CD4-positive, alpha-beta T cell (primary cell): ENCODE measurements around the gene KIF1C. TPM values are rescaled to one million over a fixed set of nuclear protein-coding genes. Genes with fewer than 3 reads are reported as not detected.
A peak's percentile ranks its signal among the peaks of the same experiment; 100 is the strongest.
"Not testable (repeated sequence)": the region's sequence is repeated elsewhere in the genome, so short reads cannot be mapped to it uniquely, and the experiment has no call there.

Source experiments
- ATAC-seq: fragments of 200-7000 bp; cut with Tn5 transposase; one replicate; pipeline ENCODE4 v1.10.0; 2022; ENCODE audit warnings: mild to moderate bottlenecking; ENCODE audit not compliant: poor library complexity
- CTCF ChIA-PET: fragments of 350-600 bp; sonication (Branson Sonifier 250); formaldehyde crosslinking; loops from one replicate; lab custom pipeline; 2021; ENCODE audit warnings: antibody characterized with exemption, inconsistent platforms; lab: Charles Lee
- POLR2A ChIA-PET: fragments of 350-600 bp; sonication (Branson Sonifier 250); formaldehyde crosslinking; loops from one replicate; lab custom pipeline; 2021; ENCODE audit warnings: antibody characterized with exemption, inconsistent platforms; lab: Charles Lee
- DNase-seq, 14 experiments: peaks; one replicate each; pipeline ENCODE4 v3.0.0-alpha.2; 2013 to 2020; ENCODE audit warnings: mixed read lengths in 2 of 14
- H3K27ac ChIP-seq, 2 donors: one replicate each; pipeline versions ENCODE4 v1.5.1 to v1.7.0; 2013; ENCODE audit warnings: low read length in 2 of 2, low read depth in 1 of 2, mild to moderate bottlenecking in 1 of 2
- H3K27me3 ChIP-seq, 2 experiments: 1 replicate in 1 of 2; 2 replicates in 1 of 2; pipeline versions ENCODE4 v1.6.1 to v1.7.0; 2013; ENCODE audit warnings: low read length in 2 of 2, control low read depth in 1 of 2, mild to moderate bottlenecking in 1 of 2, moderate library complexity in 1 of 2; ENCODE audit not compliant: insufficient read depth in 2 of 2, control insufficient read depth in 1 of 2
- H3K36me3 ChIP-seq: one replicate; pipeline ENCODE4 v1.6.1; 2013; ENCODE audit warnings: low read length, control low read depth; ENCODE audit not compliant: insufficient read depth
- H3K4me1 ChIP-seq: one replicate; pipeline ENCODE4 v1.6.1; 2013; ENCODE audit warnings: low read length, control low read depth; ENCODE audit not compliant: insufficient read depth
- H3K4me3 ChIP-seq: one replicate; pipeline ENCODE4 v1.5.1; 2013; ENCODE audit warnings: mild to moderate bottlenecking, low read length, moderate library complexity
- H3K9me3 ChIP-seq, 2 experiments: 1 replicate in 1 of 2; 2 replicates in 1 of 2; pipeline versions ENCODE4 v1.6.1 to v1.7.0; 2013; ENCODE audit warnings: low read length in 2 of 2, mild to moderate bottlenecking in 2 of 2, control low read depth in 1 of 2, moderate library complexity in 1 of 2; ENCODE audit not compliant: control insufficient read depth in 1 of 2, insufficient read depth in 1 of 2
- H3K27ac Mint-ChIP-seq: one replicate; pipeline ENCODE4 v1.8.0; 2020; ENCODE audit warnings: mixed read lengths
- H3K27me3 Mint-ChIP-seq: one replicate; pipeline ENCODE4 v1.8.0; 2021; ENCODE audit warnings: mixed read lengths
- H3K36me3 Mint-ChIP-seq: one replicate; pipeline ENCODE4 v1.8.0; 2021; ENCODE audit warnings: low read depth, mixed read lengths
- H3K4me1 Mint-ChIP-seq: one replicate; pipeline ENCODE4 v1.8.0; 2021; ENCODE audit warnings: low read depth, mixed read lengths
- H3K4me3 Mint-ChIP-seq: one replicate; pipeline ENCODE4 v1.8.0; 2020; ENCODE audit warnings: mild to moderate bottlenecking, mixed read lengths
- H3K9me3 Mint-ChIP-seq: one replicate; pipeline ENCODE4 v1.8.0; 2020; ENCODE audit warnings: mixed read lengths
- intact Hi-C, 2 experiments: fragments of 100-400 bp; cut with DNase I in 1 of 2; cut with micrococcal nuclease in 1 of 2; formaldehyde crosslinking; loops; one replicate each; pipeline versions ENCODE4 v1.15.1 to v1.9.0; 2023 to 2025; cut with DNase I, micrococcal nuclease
- total RNA-seq, 174 experiments: library from RNA in 2 of 174; stranded (reverse) in 2 of 174; gene quantifications; one replicate each; pipeline ENCODE4 v1.2.3 and lab custom pipeline; 2021 to 2026
- TF ChIP-seq, protein P1 (sequence below): fragments of 200-600 bp; IDR thresholded peaks from one replicate; pipeline ENCODE4 v1.8.0; 2022; ENCODE audit warnings: antibody characterized with exemption, mild to moderate bottlenecking

The KIF1C gene
- total RNA-seq, 2 experiments from 2014 or later, result 10.2 to 12.2 TPM

DNA sequence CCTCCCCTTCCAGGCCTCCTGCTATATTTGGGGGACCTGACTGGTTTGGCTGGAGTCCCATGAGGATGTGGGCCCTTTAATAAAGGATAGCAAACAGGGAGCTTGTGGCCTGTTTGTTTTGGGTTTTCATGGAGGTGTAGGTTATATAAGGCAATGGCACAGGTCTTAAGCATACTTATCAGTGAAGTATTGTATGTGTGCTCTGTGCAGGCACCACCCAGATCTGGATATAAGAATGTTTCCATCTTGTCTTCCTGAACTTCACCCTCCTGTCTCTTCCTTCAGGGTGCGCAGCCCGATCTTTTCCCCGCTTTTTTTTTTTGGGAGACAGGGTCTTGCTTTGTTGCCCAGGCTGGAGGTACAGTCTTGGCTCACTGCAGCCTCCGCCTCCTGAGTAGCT is 26.9 kb downstream of the KIF1C start:
- no peak overlapping the region for H3K27ac Mint-ChIP-seq
- intact Hi-C loops, result no loop called here
- Histone ChIP-seq H3K27me3 (no peaks in the 10 kb centered on the region), H3K4me1 (no peaks in the 10 kb centered on the region), H3K27ac (no peak overlapping the region), H3K36me3 (peaks cover 20% of the 10 kb centered on the region), H3K9me3 (no peaks in the 10 kb centered on the region), H3K4me3 (no peak overlapping the region)
- no peaks in the 10 kb centered on the region for H3K4me1 Mint-ChIP-seq
- CTCF ChIA-PET, result no interaction called here
- no peaks in the 10 kb centered on the region for H3K27me3 Mint-ChIP-seq
- no peak overlapping the region for H3K4me3 Mint-ChIP-seq
- TF ChIP-seq, protein P1, sequence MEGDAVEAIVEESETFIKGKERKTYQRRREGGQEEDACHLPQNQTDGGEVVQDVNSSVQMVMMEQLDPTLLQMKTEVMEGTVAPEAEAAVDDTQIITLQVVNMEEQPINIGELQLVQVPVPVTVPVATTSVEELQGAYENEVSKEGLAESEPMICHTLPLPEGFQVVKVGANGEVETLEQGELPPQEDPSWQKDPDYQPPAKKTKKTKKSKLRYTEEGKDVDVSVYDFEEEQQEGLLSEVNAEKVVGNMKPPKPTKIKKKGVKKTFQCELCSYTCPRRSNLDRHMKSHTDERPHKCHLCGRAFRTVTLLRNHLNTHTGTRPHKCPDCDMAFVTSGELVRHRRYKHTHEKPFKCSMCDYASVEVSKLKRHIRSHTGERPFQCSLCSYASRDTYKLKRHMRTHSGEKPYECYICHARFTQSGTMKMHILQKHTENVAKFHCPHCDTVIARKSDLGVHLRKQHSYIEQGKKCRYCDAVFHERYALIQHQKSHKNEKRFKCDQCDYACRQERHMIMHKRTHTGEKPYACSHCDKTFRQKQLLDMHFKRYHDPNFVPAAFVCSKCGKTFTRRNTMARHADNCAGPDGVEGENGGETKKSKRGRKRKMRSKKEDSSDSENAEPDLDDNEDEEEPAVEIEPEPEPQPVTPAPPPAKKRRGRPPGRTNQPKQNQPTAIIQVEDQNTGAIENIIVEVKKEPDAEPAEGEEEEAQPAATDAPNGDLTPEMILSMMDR, result no peak
- ATAC-seq, result no peak
- H3K9me3 Mint-ChIP-seq, result no peaks in the 10 kb centered on the region
- H3K36me3 Mint-ChIP-seq, result peaks cover 42% of the 10 kb centered on the region
- POLR2A ChIA-PET, result no interaction called here
- DNase-seq, result no peak

DNA sequence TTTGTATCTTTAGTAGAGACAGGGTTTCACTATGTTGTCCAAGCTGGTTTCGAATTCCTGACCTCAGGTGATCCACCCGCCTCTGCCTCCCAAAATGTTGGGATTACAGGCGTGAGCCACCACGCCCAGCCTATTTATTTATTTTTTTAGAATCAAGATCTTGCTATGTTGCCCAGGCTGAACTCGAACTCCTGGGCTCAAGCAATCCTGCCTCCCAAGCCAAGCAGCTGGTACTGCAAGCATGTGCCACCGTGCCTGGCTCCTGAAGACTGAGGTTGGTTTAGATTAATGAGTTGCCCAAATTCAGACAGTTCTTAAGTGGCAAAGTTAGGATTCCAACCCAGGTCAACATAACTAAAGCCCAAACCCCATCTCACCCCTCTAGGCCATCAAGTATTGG is 29.5 kb downstream of the KIF1C start:
- no peak overlapping the region for H3K4me3 ChIP-seq
- intact Hi-C loops, result no loop called here
- peaks cover 23% of the 10 kb centered on the region for H3K4me1 Mint-ChIP-seq
- peaks cover 19% of the 10 kb centered on the region for H3K4me1 ChIP-seq
- ChIA-PET CTCF (interaction anchor here (3.6 kb wide), 1 partner anchor 34 kb away, joined by 15 read pairs; no protein-coding TSS in a partner anchor), POLR2A (no interaction called here)
- no peaks in the 10 kb centered on the region for H3K9me3 ChIP-seq
- H3K4me3 Mint-ChIP-seq, result no peak overlapping the region
- H3K36me3 ChIP-seq, result peaks cover 6% of the 10 kb centered on the region
- TF ChIP-seq, protein P1, result no peak
- H3K36me3 Mint-ChIP-seq, result peaks cover 19% of the 10 kb centered on the region
- ATAC-seq (no peak), DNase-seq (no peak)
- H3K27me3 Mint-ChIP-seq, result no peaks in the 10 kb centered on the region
- no peaks in the 10 kb centered on the region for H3K9me3 Mint-ChIP-seq
- no peak overlapping the region for H3K27ac Mint-ChIP-seq
- no peaks in the 10 kb centered on the region for H3K27me3 ChIP-seq
- no peak overlapping the region for H3K27ac ChIP-seq

DNA sequence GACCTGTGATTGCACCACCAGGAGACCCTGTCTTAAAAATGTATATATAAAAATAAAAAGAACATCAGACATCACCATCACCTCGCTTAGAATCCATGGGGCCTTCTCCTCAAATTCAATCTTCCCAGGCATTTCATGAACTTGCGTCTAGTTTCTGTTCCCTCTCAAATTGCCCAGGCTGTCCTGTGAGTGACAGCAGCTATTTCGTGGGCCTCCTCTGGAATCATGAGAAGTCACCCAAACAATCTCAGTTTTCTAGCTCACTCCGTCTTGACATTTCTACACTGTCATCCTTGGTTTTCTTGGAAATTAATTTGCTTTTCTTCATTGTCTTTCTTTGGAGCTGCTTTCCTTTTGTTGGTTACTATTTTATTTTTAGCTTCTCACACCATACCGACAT is 30.2 kb downstream of the KIF1C start:
- DNase-seq, result no peak
- POLR2A ChIA-PET, result no interaction called here
- H3K27ac ChIP-seq, result no peak overlapping the region
- TF ChIP-seq, protein P1, result no peak
- Mint-ChIP-seq H3K27me3 (no peaks in the 10 kb centered on the region), H3K4me3 (no peak overlapping the region), H3K9me3 (no peaks in the 10 kb centered on the region), H3K4me1 (peaks cover 24% of the 10 kb centered on the region), H3K36me3 (peaks cover 14% of the 10 kb centered on the region), H3K27ac (peak overlapping the region; percentile 11)
- H3K4me1 ChIP-seq, result peaks cover 23% of the 10 kb centered on the region
- H3K27me3 ChIP-seq, result no peaks in the 10 kb centered on the region
- CTCF ChIA-PET, result interaction anchor here (3.6 kb wide), 1 partner anchor 34 kb away, joined by 15 read pairs; no protein-coding TSS in a partner anchor
- intact Hi-C loops, result no loop called here
- H3K4me3 ChIP-seq, result no peak overlapping the region
- peaks cover 6% of the 10 kb centered on the region for H3K36me3 ChIP-seq
- no peaks in the 10 kb centered on the region for H3K9me3 ChIP-seq
- no peak for ATAC-seq

DNA sequence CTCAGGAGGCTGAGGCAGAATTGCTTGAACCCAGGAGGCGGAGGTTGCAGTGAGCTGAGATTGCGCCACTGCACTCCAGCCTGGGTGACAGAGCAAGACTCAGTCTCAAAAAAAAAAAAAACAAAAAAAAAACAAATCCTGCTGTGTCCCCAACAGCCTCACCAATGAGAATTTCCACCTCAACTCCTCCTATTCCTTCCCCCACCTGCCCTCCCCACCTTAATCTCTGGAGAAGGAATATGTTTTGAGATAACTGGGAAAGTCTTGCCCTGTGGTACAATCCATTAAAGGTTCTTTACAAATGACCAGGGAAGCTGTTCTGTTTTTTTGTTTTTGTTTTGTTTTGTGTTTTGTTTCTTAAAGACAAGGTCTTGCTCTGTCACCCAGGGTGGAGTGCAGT is 32.4 kb downstream of the KIF1C start:
- not testable (repeated sequence) for DNase-seq, H3K9me3 ChIP-seq, H3K27me3 ChIP-seq, H3K9me3 Mint-ChIP-seq, H3K4me3 ChIP-seq, H3K36me3 Mint-ChIP-seq, H3K27me3 Mint-ChIP-seq, ATAC-seq, H3K36me3 ChIP-seq
- Mint-ChIP-seq H3K4me3 (peak overlapping the region; percentile 88), H3K4me1 (peaks cover 28% of the 10 kb centered on the region), H3K27ac (peak overlapping the region; percentile 94)
- H3K4me1 ChIP-seq, result peaks cover 35% of the 10 kb centered on the region
- H3K27ac ChIP-seq, result peak overlapping the region in 1 of 2 donors; percentile 39
- CTCF ChIA-PET, result interaction anchor here (1.8 to 3.3 kb wide), 3 partner anchors 32 to 51 kb away, joined by 7 to 37 read pairs (median 7); partner anchors contain the start of gene KIF1C
- intact Hi-C loops, result loop anchor here in 1 of 2 experiments (5.0 kb wide), 1 partner anchor 47 kb away; the partner anchor contains the start of gene ZFP3
- POLR2A ChIA-PET, result interaction anchor here (1.1 to 3.3 kb wide), 5 partner anchors 12 to 566 kb away, joined by 3 to 37 read pairs (median 4); partner anchors contain the start of genes CAMTA2 and SPAG7
